A673 (cell line): ENCODE data around the gene ANKLE2.

Experiments
- EZH2 ChIP-seq: fragments of 200-600 bp; sonication (generic); IDR thresholded peaks from 2 replicates; pipeline ENCODE4 v1.6.1; 2017; ENCODE audit warnings: borderline replicate concordance, low read depth, mild to moderate bottlenecking, mixed read lengths, antibody characterized with exemption, low read length; ENCODE audit not compliant: poor library complexity, severe bottlenecking
- TF ChIP-seq, protein P1 (sequence below): fragments of 300-800, 200-600 bp; sonication (generic); conservative IDR thresholded peaks from 2 replicates; pipeline ENCODE4 v1.5.1; 2017; ENCODE audit warnings: low read depth, mild to moderate bottlenecking, antibody characterized with exemption, low read length, moderate library complexity, mixed read lengths

DNA sequence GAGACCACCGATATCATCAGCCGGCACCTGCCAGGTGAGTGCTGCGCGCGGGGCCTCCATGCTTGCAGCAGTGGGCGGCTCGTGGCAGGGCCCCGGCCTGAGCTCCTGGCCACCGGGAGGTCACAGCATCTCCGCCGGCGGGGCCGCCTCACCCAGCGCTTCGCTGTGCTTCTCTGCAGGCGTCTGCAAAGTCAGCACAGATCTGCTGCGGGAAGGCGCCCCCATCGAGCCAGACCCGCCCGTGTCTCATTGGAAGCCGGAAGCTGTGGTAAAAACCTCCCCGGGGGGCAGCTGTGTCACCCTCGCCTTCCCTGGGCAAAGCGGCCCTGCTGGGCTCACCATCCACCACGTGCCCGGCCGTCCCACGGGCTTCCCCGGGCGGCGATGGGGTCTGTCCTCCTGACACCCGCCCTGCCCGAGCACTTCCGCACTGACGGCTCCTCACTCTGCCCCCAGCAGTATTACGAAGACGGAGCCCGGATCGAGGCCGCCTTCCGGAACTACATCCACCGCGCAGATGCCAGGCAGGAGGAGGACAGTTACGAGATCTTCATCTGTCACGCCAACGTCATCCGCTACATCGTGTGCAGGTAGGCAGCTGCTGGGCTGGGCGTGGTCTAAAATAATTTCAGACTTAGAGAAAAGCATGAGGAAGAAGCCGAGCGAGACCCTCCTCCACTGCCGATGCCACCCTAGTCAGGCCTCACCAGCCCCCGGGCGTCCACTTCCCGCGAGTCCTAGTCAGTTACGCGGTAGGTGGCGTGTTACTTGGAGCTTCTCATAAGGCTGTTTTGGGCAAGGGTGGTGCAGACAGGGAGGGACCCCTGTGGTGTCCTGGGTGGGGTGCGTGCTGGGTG lies 43.9 kb downstream of the ANKLE2 start:
- TF ChIP-seq, protein P1, sequence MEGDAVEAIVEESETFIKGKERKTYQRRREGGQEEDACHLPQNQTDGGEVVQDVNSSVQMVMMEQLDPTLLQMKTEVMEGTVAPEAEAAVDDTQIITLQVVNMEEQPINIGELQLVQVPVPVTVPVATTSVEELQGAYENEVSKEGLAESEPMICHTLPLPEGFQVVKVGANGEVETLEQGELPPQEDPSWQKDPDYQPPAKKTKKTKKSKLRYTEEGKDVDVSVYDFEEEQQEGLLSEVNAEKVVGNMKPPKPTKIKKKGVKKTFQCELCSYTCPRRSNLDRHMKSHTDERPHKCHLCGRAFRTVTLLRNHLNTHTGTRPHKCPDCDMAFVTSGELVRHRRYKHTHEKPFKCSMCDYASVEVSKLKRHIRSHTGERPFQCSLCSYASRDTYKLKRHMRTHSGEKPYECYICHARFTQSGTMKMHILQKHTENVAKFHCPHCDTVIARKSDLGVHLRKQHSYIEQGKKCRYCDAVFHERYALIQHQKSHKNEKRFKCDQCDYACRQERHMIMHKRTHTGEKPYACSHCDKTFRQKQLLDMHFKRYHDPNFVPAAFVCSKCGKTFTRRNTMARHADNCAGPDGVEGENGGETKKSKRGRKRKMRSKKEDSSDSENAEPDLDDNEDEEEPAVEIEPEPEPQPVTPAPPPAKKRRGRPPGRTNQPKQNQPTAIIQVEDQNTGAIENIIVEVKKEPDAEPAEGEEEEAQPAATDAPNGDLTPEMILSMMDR = no peak
- no peak for TF ChIP-seq EZH2
